Fibroblast of lung (primary cell): Measurements from ENCODE around the gene ARMC2.

Experiments
- CTCF ChIP-seq, 2 donors: IDR thresholded peaks in 1 of 2; conservative IDR thresholded peaks in 1 of 2; 1 replicate in 1 of 2; 2 replicates in 1 of 2; pipeline ENCODE4 v1.5.1; 2011 to 2012; ENCODE audit warnings: low read length in 2 of 2, control low read depth in 1 of 2, inconsistent platforms in 1 of 2, low read depth in 1 of 2, mild to moderate bottlenecking in 1 of 2
- EZH2 ChIP-seq: IDR thresholded peaks from 2 replicates; pipeline ENCODE4 v1.5.1; 2012; ENCODE audit warnings: low read length, control low read depth, mild to moderate bottlenecking; ENCODE audit errors: missing control alignments

- no peak for TF ChIP-seq CTCF (conservative IDR thresholded peaks at IDR 0.05 in 1 of 2, IDR thresholded peaks at IDR 0.05 in 1 of 2; ENCODE audit: low read depth in 1 of 2, low read length in 2 of 2)
- TF ChIP-seq EZH2: no peak
Observed at GRCh38 chr6:108928650-108929049, 80.4 kb downstream of the ARMC2 start.
